ENCODE results near the gene LMOD2. TPM values are rescaled to one million over a fixed set of nuclear protein-coding genes. Genes with fewer than 3 reads are reported as not detected.

The LMOD2 gene
- total RNA-seq, 2 experiments from 2014 or later: not detected

- H3K4me3 ChIP-seq (ENCODE audit: low read length): no peak overlapping the region
- H3K4me1 Mint-ChIP-seq (ENCODE audit: low read depth): no peaks in the 10 kb centered on the region
- H3K27ac ChIP-seq (ENCODE audit: low read depth in 1 of 2, low read length in 2 of 2): no peak overlapping the region
- intact Hi-C loops (cut with DNase I, micrococcal nuclease): loop anchor here (2.0 to 5.0 kb wide), 2 partner anchors 228 to 1220 kb away; no protein-coding TSS in a partner anchor
- TF ChIP-seq CTCF (IDR thresholded peaks at IDR 0.05): no peak
- no peaks in the 10 kb centered on the region for H3K4me1 ChIP-seq (ENCODE audit: insufficient read depth, low read length)
- H3K27me3 Mint-ChIP-seq: peaks cover 35% of the 10 kb centered on the region
- ChIA-PET CTCF (no interaction called here), POLR2A (no interaction called here)
- H3K27me3 ChIP-seq (ENCODE audit: control insufficient read depth in 1 of 2, insufficient read depth in 2 of 2, low read length in 2 of 2): peaks cover 0 to 13% of the 10 kb centered on the region in 2 experiments
- no peak for ATAC-seq (ENCODE audit: poor library complexity)
- no peaks in the 10 kb centered on the region for H3K36me3 Mint-ChIP-seq (ENCODE audit: low read depth)
- H3K4me3 Mint-ChIP-seq: no peak overlapping the region
- no peak for DNase-seq
- H3K36me3 ChIP-seq (ENCODE audit: insufficient read depth, low read length): no peaks in the 10 kb centered on the region
- no peaks in the 10 kb centered on the region for H3K9me3 ChIP-seq (ENCODE audit: control insufficient read depth in 1 of 2, insufficient read depth in 1 of 2, low read length in 2 of 2)
- no peaks in the 10 kb centered on the region for H3K9me3 Mint-ChIP-seq
- no peak overlapping the region for H3K27ac Mint-ChIP-seq
These were observed 18.5 kb upstream of the LMOD2 start for GRCh38 chr7:123637203-123637602.

GRCh38 chr7:123637878-123638277 is 17.8 kb upstream of the LMOD2 start:
- POLR2A ChIA-PET: no interaction called here
- CTCF ChIA-PET: no interaction called here
- Histone ChIP-seq H3K27me3 (ENCODE audit: control insufficient read depth in 1 of 2, insufficient read depth in 2 of 2, low read length in 2 of 2) (peaks cover 0 to 20% of the 10 kb centered on the region in 2 experiments), H3K4me1 (ENCODE audit: insufficient read depth, low read length) (no peaks in the 10 kb centered on the region), H3K36me3 (ENCODE audit: insufficient read depth, low read length) (no peaks in the 10 kb centered on the region), H3K4me3 (ENCODE audit: low read length) (no peak overlapping the region), H3K27ac (ENCODE audit: low read depth in 1 of 2, low read length in 2 of 2) (no peak overlapping the region), H3K9me3 (ENCODE audit: control insufficient read depth in 1 of 2, insufficient read depth in 1 of 2, low read length in 2 of 2) (no peaks in the 10 kb centered on the region)
- Mint-ChIP-seq H3K4me1 (ENCODE audit: low read depth) (no peaks in the 10 kb centered on the region), H3K9me3 (no peaks in the 10 kb centered on the region), H3K4me3 (no peak overlapping the region), H3K27me3 (peaks cover 42% of the 10 kb centered on the region), H3K36me3 (ENCODE audit: low read depth) (no peaks in the 10 kb centered on the region), H3K27ac (no peak overlapping the region)
- no peak for ATAC-seq (ENCODE audit: poor library complexity)
- intact Hi-C loops (cut with DNase I, micrococcal nuclease): loop anchor here (2.0 to 5.0 kb wide), 2 partner anchors 227 to 1219 kb away; no protein-coding TSS in a partner anchor
- TF ChIP-seq CTCF (IDR thresholded peaks at IDR 0.05): no peak
- no peak for DNase-seq

- Mint-ChIP-seq H3K36me3 (ENCODE audit: low read depth) (no peaks in the 10 kb centered on the region), H3K27me3 (peaks cover 51% of the 10 kb centered on the region), H3K4me3 (no peak overlapping the region), H3K27ac (no peak overlapping the region), H3K9me3 (no peaks in the 10 kb centered on the region), H3K4me1 (ENCODE audit: low read depth) (no peaks in the 10 kb centered on the region)
- POLR2A ChIA-PET: no interaction called here
- H3K9me3 ChIP-seq (ENCODE audit: control insufficient read depth in 1 of 2, insufficient read depth in 1 of 2, low read length in 2 of 2): no peaks in the 10 kb centered on the region
- H3K4me1 ChIP-seq (ENCODE audit: insufficient read depth, low read length): no peaks in the 10 kb centered on the region
- peaks cover 0 to 20% of the 10 kb centered on the region in 2 experiments for H3K27me3 ChIP-seq (ENCODE audit: control insufficient read depth in 1 of 2, insufficient read depth in 2 of 2, low read length in 2 of 2)
- no peak overlapping the region for H3K27ac ChIP-seq (ENCODE audit: low read depth in 1 of 2, low read length in 2 of 2)
- H3K36me3 ChIP-seq (ENCODE audit: insufficient read depth, low read length): no peaks in the 10 kb centered on the region
- CTCF ChIA-PET: no interaction called here
- no peak for TF ChIP-seq CTCF (IDR thresholded peaks at IDR 0.05)
- DNase-seq: no peak
- no peak overlapping the region for H3K4me3 ChIP-seq (ENCODE audit: low read length)
- intact Hi-C loops (cut with DNase I, micrococcal nuclease): loop anchor here in 1 of 2 experiments (5.0 kb wide), 1 partner anchor 1218 kb away; no protein-coding TSS in a partner anchor
- no peak for ATAC-seq (ENCODE audit: poor library complexity)
These were observed 16.0 kb upstream of the LMOD2 start for GRCh38 chr7:123639631-123640030.
